ENCODE results near the gene SEMA5B. TPM values are rescaled to one million over a fixed set of nuclear protein-coding genes. Genes with fewer than 3 reads are reported as not detected.

The SEMA5B gene
- total RNA-seq, 1 experiment from 2014 or later, result 0.04 TPM

- Histone ChIP-seq H2AFZ (ENCODE audit: low read length) (no peak overlapping the region), H4K20me1 (ENCODE audit: low read length) (no peaks in the 10 kb centered on the region), H3K4me3 (ENCODE audit: low read length) (no peak overlapping the region), H3K9ac (ENCODE audit: low read length) (no peak overlapping the region), H3K4me1 (ENCODE audit: insufficient read depth, low read length) (peaks cover 5% of the 10 kb centered on the region; the same call in 1 of the 2 replicates), H3F3A (ENCODE audit: low read length, unreplicated experiment) (no peaks in the 10 kb centered on the region), H3K9me2 (replicated peaks; ENCODE audit: low read length) (no peaks in the 10 kb centered on the region), H3K79me2 (ENCODE audit: low read length) (no peaks in the 10 kb centered on the region), H3K27me3 (ENCODE audit: low read length) (peaks cover 53% of the 10 kb centered on the region), H3K4me2 (ENCODE audit: low read length) (no peak overlapping the region), H3K27ac (ENCODE audit: low read length) (no peak overlapping the region), H3K36me3 (ENCODE audit: low read depth, low read length) (no peaks in the 10 kb centered on the region), H3K9me3 (ENCODE audit: low read length) (no peaks in the 10 kb centered on the region)
- no peak for DNase-seq
- TF ChIP-seq CTCF (conservative IDR thresholded peaks at IDR 0.05; ENCODE audit: low read depth, low read length) (no peak), EZH2phosphoT487 (IDR thresholded peaks at IDR 0.05; ENCODE audit: borderline replicate concordance, low read length) (no peak), EZH2 (IDR thresholded peaks at IDR 0.05; ENCODE audit: low read length, unreplicated experiment) (no peak)
- no peak for ATAC-seq
- ChIA-PET POLR2A (ENCODE audit: unreplicated experiment) (interaction anchor here (0.5 kb wide), 1 partner anchor 259 kb away, joined by 8 read pairs; no protein-coding TSS in a partner anchor), CTCF (no interaction called here)
- BruUV-seq (replicated peaks), result no TSS peak
- intact Hi-C loops (cut with micrococcal nuclease), result no loop called here
Observed at GRCh38 chr3:123042413-123042812, 14.8 kb upstream of the SEMA5B start.

GRCh38 chr3:123039178-123039577, 11.6 kb upstream of the SEMA5B start:
- Histone ChIP-seq H3K4me1 (ENCODE audit: insufficient read depth, low read length) (no peaks in the 10 kb centered on the region), H3K9ac (ENCODE audit: low read length) (no peak overlapping the region), H4K20me1 (ENCODE audit: low read length) (no peaks in the 10 kb centered on the region), H2AFZ (ENCODE audit: low read length) (no peak overlapping the region), H3K27ac (ENCODE audit: low read length) (no peak overlapping the region), H3F3A (ENCODE audit: low read length, unreplicated experiment) (no peaks in the 10 kb centered on the region), H3K9me2 (replicated peaks; ENCODE audit: low read length) (no peaks in the 10 kb centered on the region), H3K9me3 (ENCODE audit: low read length) (no peaks in the 10 kb centered on the region), H3K79me2 (ENCODE audit: low read length) (no peaks in the 10 kb centered on the region), H3K4me3 (ENCODE audit: low read length) (no peak overlapping the region), H3K4me2 (ENCODE audit: low read length) (no peak overlapping the region), H3K27me3 (ENCODE audit: low read length) (peaks cover 56% of the 10 kb centered on the region), H3K36me3 (ENCODE audit: low read depth, low read length) (no peaks in the 10 kb centered on the region)
- CTCF ChIA-PET, result no interaction called here
- no peak for TF ChIP-seq EZH2phosphoT487 (IDR thresholded peaks at IDR 0.05; ENCODE audit: borderline replicate concordance, low read length)
- TF ChIP-seq CTCF (conservative IDR thresholded peaks at IDR 0.05; ENCODE audit: low read depth, low read length), result no peak
- TF ChIP-seq EZH2 (IDR thresholded peaks at IDR 0.05; ENCODE audit: low read length, unreplicated experiment), result no peak
- intact Hi-C loops (cut with micrococcal nuclease), result no loop called here
- POLR2A ChIA-PET (ENCODE audit: unreplicated experiment), result no interaction called here
- ATAC-seq (no peak), DNase-seq (no peak)
- BruUV-seq (replicated peaks), result no TSS peak

- intact Hi-C loops (cut with micrococcal nuclease), result no loop called here
- no peak for TF ChIP-seq EZH2 (IDR thresholded peaks at IDR 0.05; ENCODE audit: low read length, unreplicated experiment)
- DNase-seq, result no peak
- no peak overlapping the region for H3K4me2 ChIP-seq (ENCODE audit: low read length)
- no peak overlapping the region for H2AFZ ChIP-seq (ENCODE audit: low read length)
- no peak overlapping the region for H3K4me3 ChIP-seq (ENCODE audit: low read length)
- no peaks in the 10 kb centered on the region for H4K20me1 ChIP-seq (ENCODE audit: low read length)
- no peaks in the 10 kb centered on the region for H3F3A ChIP-seq (ENCODE audit: low read length, unreplicated experiment)
- BruUV-seq (replicated peaks), result no TSS peak
- no peaks in the 10 kb centered on the region for H3K9me3 ChIP-seq (ENCODE audit: low read length)
- ChIA-PET POLR2A (ENCODE audit: unreplicated experiment) (no interaction called here), CTCF (no interaction called here)
- H3K27ac ChIP-seq (ENCODE audit: low read length), result no peak overlapping the region
- H3K9me2 ChIP-seq (replicated peaks; ENCODE audit: low read length), result no peaks in the 10 kb centered on the region
- H3K9ac ChIP-seq (ENCODE audit: low read length), result no peak overlapping the region
- no peak for ATAC-seq
- no peaks in the 10 kb centered on the region for H3K79me2 ChIP-seq (ENCODE audit: low read length)
- H3K27me3 ChIP-seq (ENCODE audit: low read length), result peaks cover 57% of the 10 kb centered on the region
- no peaks in the 10 kb centered on the region for H3K4me1 ChIP-seq (ENCODE audit: insufficient read depth, low read length)
- H3K36me3 ChIP-seq (ENCODE audit: low read depth, low read length), result no peaks in the 10 kb centered on the region
Observed at GRCh38 chr3:123038751-123039150, 11.2 kb upstream of the SEMA5B start.

All from PC-3 (cell line).